ENCODE results near the gene NRROS.
"Not testable (repeated sequence)": the region's sequence is repeated elsewhere in the genome, so short reads cannot be mapped to it uniquely, and the experiment has no call there.

The NRROS gene

DNA sequence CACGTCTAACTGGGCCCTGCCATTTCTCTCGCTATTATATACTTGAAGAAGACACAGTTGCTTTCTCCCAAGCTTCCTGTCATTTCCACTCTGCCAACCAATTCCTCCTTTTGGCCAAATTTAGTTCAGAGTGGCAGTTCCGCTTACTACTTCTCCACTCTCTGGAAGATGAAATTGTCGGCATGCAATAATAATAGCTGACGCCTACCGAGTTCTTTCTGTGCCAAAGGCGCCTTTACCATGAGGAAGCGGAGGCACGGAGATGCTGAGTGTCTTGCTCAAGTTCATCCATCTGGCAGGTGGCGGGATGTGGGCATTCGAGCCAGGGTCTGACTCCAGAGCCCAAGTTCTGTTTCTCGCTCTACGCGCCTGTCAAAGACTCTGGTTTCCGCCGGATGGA is 14.6 kb upstream of the NRROS start:
- DNase-seq: no peak

DNA sequence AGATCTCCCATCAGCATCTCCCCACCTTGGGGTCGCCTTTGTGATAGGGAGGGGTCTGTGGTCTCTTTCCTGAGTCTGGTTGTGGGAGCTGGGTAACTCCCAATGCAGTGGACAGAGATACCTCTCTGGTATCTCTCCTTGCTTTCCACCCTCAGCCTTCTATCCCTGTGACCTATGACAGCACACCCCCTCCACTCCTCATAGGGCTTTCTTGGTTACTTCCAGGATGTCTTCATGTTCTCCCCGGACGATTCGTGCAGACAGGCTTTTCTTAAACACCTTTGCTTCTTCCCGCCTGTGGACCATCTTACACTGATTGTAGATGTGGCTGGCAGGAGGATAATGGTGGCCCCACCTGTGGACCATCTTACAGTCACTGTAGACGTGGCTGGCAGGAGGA is 14.2 kb upstream of the NRROS start:
- no peak for DNase-seq

GRCh38 chr3:196627918-196628231 is 11.6 kb upstream of the NRROS start:
- DNase-seq: no peak

DNA sequence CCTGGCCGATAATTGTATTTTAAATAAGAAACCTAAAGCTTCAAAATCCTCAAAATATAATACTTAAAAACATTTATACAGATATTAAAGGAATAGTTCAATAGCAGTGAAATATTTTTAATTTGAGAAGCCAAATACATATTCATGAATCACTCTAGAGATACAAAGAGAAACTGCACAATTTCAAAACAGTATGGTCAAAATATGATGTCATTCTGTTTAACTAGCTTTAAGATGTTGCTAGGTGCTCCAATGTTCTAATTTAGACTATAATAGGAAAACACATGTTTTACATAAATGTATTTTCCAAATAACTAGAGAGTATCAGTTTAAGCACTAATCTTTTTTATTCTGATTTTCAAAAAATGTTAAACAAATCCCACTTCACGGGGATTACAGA is 10.3 kb upstream of the NRROS start:
- DNase-seq: no peak

GRCh38 chr3:196631682-196632045 is 7.8 kb upstream of the NRROS start:
- no peak for DNase-seq

DNA sequence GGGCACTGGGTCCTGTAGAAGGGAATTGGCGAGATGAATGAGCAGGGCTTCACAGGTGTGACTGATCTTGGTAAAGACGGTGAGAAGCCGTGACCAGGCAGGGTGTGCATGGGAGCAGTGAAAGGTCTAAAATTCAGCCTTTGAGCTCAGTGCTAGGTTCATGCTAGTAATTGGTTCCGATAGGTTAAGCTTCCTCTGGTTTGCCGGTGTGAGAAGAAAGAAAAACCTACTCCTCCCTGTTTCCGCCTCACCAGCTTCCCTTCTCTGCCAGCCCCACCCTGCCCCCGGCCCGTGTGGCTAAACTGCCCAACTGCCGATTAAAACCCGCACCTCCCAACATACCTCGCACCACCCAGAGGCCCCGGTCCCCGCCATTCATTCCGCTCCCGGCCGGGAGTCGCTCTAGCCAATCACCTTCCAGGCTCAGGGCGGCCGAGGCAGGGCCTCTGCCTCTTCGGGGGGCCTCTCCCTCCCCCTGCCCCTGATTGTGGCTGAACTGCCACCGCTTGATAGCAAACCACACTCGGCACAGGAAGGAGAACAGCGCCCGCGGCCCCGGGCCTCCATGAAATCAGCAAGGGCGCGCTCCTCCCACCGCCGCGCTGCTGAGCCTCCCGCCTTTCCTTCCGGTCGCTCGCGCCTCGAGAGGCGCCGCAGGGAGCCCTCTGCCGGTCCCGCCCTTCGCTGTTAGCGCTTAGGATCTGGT is 7.3 kb upstream of the NRROS start:
- DNase-seq: peak; percentile 73

DNA sequence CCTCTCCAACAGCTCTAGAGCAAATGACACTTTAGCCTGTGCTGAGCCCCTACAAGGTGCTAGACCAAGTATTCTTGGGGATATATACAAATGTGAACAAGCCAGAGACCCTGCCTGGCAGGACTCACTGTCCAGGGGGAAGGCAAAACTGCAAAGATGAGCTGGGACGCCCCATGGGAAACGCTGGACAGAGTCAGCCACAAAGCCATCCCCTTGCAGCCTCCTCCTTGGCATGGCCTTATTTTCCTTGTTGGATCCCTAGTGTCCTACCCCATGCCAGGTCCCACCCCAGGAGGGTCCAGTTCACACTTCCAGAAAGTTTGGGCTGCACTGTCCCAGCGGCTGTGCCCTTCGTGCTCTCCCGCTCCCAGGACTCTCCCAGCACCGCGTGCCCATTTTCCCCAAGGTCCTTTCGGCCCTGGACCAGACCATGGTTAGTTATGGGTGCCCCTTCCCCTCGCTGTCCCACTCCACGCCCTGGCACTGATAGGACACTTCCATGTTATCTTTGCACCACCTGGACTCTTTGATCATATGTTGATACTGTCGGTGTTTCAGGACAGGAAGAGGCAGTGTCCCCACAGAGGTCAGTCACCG is 5.8 kb upstream of the NRROS start:
- DNase-seq: no peak

GRCh38 chr3:196634224-196634623 is 5.3 kb upstream of the NRROS start:
- DNase-seq: no peak

GRCh38 chr3:196634829-196635228 is 4.7 kb upstream of the NRROS start:
- no peak for DNase-seq

DNA sequence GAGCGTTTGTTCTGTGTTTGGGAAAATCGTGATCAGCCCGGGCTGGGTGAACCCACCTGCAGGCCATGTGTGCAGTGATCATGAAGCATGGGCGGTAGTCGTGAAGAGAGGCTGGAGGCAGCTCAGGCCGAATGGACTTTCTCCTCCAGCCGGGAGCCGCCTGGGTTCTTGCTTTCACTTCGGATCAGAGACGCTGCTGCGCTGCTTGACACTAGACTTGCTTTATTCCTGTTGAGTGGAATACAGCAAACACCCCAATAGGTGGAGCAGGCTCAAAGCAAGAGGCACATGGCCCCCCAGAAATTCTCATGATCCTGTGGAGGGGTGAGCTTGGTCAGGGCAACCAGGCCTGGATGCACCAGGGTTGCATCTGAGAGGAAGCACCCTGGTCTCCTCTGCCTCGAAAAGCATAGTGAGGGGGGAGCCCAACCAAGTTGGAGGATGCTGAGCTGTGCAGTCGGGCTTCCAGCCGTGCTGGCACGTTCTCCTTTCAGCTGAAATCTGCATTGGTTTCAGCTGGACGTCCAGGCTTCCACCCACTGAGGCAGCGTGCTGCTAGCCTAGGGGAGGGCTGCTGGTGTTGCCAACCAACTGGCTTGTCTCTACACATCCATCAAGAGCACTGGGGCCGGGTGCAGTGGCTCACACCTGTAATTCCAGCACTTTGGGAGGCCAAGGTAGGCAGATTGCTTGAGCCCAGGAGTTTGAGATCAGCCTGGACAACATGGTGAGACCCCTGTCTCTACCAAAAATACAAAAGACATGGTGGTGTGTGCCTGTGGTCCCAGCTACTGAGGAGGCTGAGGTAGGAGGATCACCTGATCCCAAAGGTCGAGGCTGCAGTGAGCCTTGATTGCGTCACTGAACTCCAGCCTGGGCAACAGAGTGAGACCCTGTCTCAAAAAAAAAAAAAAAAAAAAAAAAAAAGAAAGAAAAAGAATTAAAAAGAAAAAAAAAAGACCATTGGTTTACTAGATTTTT is 2.8 kb upstream of the NRROS start:
- no peak for DNase-seq

GRCh38 chr3:196637941-196638340 is 1.6 kb upstream of the NRROS start:
- DNase-seq: not testable (repeated sequence)

DNA sequence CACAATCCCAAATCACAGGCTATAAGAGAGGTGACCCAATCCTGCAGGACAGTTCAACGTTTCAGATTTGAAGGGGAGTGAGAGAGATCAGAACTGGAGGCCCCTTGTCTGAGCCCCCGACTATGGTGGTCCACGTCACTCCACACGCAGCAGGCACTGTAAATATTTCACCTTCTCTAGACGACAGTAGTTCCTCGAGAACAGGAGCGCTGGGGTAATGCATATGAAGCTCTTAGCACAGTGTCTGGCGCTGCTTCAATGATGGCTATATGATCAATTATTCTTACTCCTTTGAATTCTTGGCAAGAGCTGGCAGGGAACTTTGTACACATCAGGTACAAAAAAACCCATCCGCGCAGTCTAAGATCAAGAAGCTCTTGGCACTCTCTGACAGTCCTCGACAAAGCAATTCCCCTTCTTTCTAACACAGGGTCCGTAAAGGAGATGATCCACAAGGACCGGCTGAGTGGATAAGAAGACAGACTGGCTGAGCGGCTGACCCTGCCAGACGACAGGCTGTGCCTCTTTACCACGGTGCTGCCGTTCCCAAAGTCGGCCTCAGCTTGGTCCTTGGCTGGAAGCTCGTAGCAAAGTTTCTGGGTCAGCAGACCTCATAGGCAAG is 522 bp upstream of the NRROS start:
- no peak for DNase-seq

DNA sequence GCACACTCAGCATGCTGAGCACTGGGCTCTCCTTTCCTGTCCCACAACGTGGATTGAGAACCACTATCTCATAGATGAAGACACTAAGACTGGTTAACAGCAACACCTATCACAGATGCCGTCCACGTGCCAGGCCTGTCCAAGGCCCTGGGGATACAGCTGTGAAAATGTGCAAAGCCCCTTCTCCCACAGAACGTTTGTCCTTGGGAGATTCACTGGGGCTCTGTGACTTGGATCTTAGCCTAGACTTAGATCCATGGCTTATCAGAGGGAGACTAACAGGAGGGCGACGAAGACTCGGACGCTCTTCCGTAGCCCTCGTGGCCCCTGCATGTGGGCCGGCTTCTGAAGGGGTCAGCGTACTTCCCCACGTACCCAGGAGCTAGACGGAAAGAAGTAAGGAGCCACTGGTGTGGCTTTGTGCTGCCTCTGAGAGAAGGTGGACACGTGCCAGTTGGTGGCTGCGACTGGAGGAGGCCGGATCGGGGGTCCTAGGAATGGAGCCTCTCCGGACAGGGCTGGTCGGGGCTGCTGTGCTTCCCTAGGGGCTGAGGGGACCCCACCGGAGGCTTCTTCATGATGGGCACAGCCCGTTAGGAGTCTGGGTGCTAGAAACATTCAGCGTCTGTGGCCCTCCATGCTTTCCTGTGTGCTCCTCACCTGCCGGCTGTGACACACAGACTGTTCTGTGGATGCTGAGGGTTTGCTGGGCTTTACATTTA is 964 bp downstream of the NRROS start:
- no peak for DNase-seq

DNA sequence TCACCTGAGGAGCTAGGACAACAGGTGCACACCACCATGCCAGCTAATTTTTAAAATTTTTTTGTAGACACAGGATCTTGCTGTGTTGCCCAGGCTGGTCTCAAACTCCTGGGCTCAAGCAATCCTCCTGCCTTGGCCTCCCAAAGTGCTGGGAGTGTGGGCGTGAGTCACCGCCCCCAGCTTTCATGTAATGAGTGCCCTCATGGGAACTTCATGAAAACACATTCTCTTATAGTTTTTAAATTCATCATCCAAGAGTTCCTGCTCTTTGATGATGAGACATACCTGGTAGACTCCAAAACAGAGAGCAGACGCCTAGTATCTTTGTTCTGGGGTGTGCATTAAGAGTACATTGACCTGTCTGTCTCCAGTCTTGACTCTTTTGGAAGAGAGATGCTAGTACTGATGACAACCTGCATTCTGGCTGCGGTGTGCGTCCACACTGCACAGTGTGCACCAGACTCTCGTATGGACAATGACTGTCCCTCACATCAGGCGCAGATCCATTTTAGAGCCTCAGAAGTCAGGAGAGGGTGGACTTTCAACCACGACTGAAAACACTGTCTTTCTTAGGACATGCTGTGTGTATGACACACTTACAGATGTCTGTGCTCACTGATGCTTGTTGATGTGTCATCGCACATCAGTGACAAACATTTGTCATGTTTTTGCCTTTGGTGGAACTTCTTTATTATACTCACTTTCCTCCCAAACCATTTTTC is 2.0 kb downstream of the NRROS start:
- no peak for DNase-seq

DNA sequence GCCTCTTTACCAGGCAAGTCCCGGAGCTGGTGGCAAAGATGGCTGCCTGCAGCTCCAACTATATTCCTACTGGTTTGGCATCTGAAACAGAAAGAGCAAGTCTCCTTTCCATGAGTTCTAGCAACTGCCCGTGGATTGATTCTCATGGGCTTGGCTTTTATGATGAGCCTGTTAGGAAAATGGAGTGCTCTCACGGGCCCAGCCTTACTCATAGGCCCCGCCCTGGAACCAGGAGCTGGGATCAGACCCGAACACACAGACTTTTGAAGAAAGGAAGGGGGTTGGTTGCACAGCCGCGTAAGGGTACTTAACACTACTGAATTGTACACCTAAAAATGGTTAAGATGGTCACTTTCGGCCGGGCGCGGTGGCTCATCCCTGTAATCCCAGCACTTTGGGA is 2.9 kb downstream of the NRROS start:
- DNase-seq: no peak

DNA sequence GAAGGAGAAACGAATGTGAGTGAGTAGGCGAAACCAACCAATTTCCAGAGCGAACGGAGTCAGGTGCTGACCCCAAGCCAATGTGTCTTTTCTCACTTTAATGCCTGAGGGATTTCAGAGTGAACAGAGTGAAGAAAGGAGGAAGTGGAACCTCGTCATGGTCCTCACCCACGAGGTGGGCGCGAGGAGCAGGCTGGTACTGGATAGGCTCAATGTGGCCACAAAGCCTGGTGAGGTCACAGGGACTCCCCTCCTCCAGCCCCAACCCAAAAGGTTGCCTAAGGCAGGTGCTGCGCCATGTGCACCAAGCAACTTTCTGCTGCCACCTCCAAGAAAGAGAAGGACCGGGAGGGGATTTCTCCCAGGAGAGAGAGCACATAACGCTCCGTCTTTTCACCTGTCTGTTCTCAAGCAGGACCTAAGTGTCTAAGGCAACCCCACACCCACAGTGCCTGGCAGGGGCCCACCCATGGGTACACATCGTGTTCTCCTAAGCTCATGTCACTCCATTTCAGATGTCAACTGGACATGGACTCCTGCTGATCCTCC is 3.8 kb downstream of the NRROS start:
- DNase-seq: no peak

DNA sequence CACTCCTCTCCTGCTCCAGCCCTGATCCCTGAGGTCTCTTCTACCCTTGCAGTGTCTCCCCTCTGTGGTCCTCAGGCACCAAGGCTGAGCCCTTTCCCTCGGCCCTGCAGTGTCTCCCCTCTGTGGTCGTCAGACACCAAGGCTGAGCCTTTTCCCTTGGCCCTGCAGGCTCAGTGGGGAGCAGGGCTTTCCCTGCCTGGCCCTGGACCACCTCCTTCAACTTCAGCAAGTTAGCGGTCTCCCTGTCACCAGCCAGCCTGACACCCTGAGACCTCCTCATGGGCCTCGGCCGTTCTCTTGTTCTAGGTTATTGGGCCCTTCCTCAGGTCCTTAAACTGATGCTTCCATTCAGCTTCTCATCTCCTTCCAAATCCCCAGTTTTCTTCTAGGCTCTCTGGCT is 4.3 kb downstream of the NRROS start:
- DNase-seq: no peak

DNA sequence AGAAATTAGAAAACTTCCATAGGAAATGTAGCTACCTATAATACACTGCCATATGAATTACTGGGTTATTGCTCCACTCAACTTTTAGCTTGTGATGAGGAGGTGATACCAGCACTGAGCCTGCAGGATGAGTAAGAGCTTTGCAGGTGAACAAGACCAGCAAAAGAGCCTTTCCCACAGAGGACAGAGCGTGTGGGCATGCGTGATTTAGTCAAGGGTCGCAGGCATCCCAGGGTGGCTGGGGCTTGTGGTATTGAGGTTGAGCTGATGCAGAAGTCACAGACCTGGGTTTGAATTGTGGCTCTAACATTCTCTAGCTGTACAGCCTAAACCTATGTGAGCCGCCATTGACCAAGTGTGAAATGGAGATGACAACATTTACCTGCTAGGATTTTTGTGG is 5.6 kb downstream of the NRROS start:
- no peak for DNase-seq

GRCh38 chr3:196645897-196646665 is 6.6 kb downstream of the NRROS start:
- DNase-seq: no peak

DNA sequence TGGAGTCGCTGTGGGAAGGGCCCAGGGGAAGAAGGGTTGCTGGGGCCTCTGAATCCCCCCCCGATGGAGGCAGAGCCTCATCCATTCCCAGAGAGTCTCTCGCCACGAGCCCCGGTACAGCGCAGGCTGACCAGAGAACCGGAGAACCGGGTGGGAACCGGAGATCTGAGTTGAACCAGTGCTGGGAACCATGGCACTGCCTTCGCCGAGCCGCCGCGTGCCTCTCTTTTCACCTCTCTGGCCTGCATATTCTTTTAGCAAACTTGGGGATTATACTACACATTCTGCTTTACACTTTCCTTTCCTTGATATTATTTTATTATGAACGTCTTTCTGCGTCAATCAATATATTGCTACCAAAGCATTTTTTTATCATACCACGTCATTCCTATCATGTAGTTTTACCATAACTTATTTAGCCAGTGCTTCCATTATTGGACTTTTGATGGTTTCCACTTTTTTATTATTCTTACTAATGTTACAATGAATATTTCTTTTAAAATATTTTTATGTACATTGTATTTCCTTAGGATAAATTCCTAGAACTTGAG is 7.2 kb downstream of the NRROS start:
- DNase-seq: no peak
